ENCODE measurements around the gene FRMD5. TPM values are rescaled to one million over a fixed set of nuclear protein-coding genes. Genes with fewer than 3 reads are reported as not detected.

FRMD5 gene
- total and polyA plus RNA-seq, 7 donors = 0.41 to 1.8 (median 0.92) TPM

GRCh38 chr15:44160796-44161195 lies 34.3 kb downstream of the FRMD5 start:
- no peak overlapping the region for H3K27ac ChIP-seq
- intact Hi-C loops (cut with DNase I) = no loop called here
- no peaks in the 10 kb centered on the region for H3K9me3 ChIP-seq
- no peaks in the 10 kb centered on the region for H3K27me3 ChIP-seq
- TF ChIP-seq EP300 (IDR thresholded peaks at IDR 0.05) = no peak
- no peak for TF ChIP-seq POLR2A (IDR thresholded peaks at IDR 0.05)
- TF ChIP-seq, protein P1, sequence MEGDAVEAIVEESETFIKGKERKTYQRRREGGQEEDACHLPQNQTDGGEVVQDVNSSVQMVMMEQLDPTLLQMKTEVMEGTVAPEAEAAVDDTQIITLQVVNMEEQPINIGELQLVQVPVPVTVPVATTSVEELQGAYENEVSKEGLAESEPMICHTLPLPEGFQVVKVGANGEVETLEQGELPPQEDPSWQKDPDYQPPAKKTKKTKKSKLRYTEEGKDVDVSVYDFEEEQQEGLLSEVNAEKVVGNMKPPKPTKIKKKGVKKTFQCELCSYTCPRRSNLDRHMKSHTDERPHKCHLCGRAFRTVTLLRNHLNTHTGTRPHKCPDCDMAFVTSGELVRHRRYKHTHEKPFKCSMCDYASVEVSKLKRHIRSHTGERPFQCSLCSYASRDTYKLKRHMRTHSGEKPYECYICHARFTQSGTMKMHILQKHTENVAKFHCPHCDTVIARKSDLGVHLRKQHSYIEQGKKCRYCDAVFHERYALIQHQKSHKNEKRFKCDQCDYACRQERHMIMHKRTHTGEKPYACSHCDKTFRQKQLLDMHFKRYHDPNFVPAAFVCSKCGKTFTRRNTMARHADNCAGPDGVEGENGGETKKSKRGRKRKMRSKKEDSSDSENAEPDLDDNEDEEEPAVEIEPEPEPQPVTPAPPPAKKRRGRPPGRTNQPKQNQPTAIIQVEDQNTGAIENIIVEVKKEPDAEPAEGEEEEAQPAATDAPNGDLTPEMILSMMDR (IDR thresholded peaks at IDR 0.05) = no peak
- no peak for TF ChIP-seq POLR2AphosphoS5 (IDR thresholded peaks at IDR 0.05)
- 78 to 83% methylated on average over 1 of the region's 1 CpG for WGBS, 2 donors
- no peaks in the 10 kb centered on the region for H3K36me3 ChIP-seq
- H3K4me1 ChIP-seq = no peaks in the 10 kb centered on the region
- no peak overlapping the region for H3K4me3 ChIP-seq
- no peak for DNase-seq

- DNase-seq = no peak
- no peaks in the 10 kb centered on the region for H3K27me3 ChIP-seq
- no peak overlapping the region for H3K27ac ChIP-seq
- no peaks in the 10 kb centered on the region for H3K4me1 ChIP-seq
- no peak overlapping the region for H3K4me3 ChIP-seq
- no peaks in the 10 kb centered on the region for H3K36me3 ChIP-seq
- no peaks in the 10 kb centered on the region for H3K9me3 ChIP-seq
- no peak for TF ChIP-seq POLR2A (IDR thresholded peaks at IDR 0.05)
- no peak for TF ChIP-seq EP300 (IDR thresholded peaks at IDR 0.05)
- TF ChIP-seq, protein P1 (IDR thresholded peaks at IDR 0.05) = no peak
- TF ChIP-seq POLR2AphosphoS5 (IDR thresholded peaks at IDR 0.05) = no peak
- intact Hi-C loops (cut with DNase I) = no loop called here
Observed at GRCh38 chr15:44159492-44159891, 35.6 kb downstream of the FRMD5 start.

GRCh38 chr15:44158111-44158510 lies 37.0 kb downstream of the FRMD5 start:
- no peak for TF ChIP-seq POLR2A (IDR thresholded peaks at IDR 0.05)
- no peak for TF ChIP-seq EP300 (IDR thresholded peaks at IDR 0.05)
- TF ChIP-seq, protein P1 (IDR thresholded peaks at IDR 0.05) = no peak
- no peak for TF ChIP-seq POLR2AphosphoS5 (IDR thresholded peaks at IDR 0.05)
- Histone ChIP-seq H3K27ac (no peak overlapping the region), H3K4me3 (no peak overlapping the region), H3K36me3 (no peaks in the 10 kb centered on the region), H3K4me1 (no peaks in the 10 kb centered on the region), H3K9me3 (no peaks in the 10 kb centered on the region), H3K27me3 (no peaks in the 10 kb centered on the region)
- intact Hi-C loops (cut with DNase I) = no loop called here
- no peak for DNase-seq

DNA sequence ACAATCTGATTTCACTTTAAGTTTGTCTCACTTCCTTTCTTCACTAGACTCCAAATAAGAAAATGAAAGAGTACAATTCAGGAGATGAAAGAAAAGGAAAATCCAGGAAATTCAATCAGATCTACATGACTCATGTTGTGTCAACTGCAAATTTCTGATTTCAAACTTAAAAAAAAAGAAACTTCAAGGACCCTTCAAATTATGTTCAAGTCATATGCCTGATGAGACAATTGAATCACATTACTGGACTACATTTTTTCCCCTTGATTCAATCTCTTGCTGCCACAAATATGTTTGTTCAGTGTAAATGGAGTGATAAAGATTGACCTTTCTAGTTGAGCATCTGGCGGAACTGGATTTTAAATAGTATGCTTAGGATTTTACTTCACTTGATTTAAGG lies 37.4 kb downstream of the FRMD5 start:
- H3K36me3 ChIP-seq = no peaks in the 10 kb centered on the region
- no peak overlapping the region for H3K4me3 ChIP-seq
- DNase-seq = no peak
- no peaks in the 10 kb centered on the region for H3K4me1 ChIP-seq
- H3K9me3 ChIP-seq = no peaks in the 10 kb centered on the region
- no peaks in the 10 kb centered on the region for H3K27me3 ChIP-seq
- 28 to 64% methylated on average over 1 of the region's 1 CpG for WGBS, 2 donors
- TF ChIP-seq POLR2A (IDR thresholded peaks at IDR 0.05) (no peak), EP300 (IDR thresholded peaks at IDR 0.05) (no peak), POLR2AphosphoS5 (IDR thresholded peaks at IDR 0.05) (no peak)
- TF ChIP-seq, protein P1 (IDR thresholded peaks at IDR 0.05) = no peak
- no peak overlapping the region for H3K27ac ChIP-seq
- intact Hi-C loops (cut with DNase I) = no loop called here

GRCh38 chr15:44153352-44153751 lies 41.7 kb downstream of the FRMD5 start:
- TF ChIP-seq EP300 (IDR thresholded peaks at IDR 0.05) (no peak), POLR2A (IDR thresholded peaks at IDR 0.05) (no peak), POLR2AphosphoS5 (IDR thresholded peaks at IDR 0.05) (no peak)
- TF ChIP-seq, protein P1 (IDR thresholded peaks at IDR 0.05) = no peak
- 88 to 90% methylated on average over 4 of the region's 4 CpGs for WGBS, 2 donors
- no peak overlapping the region for H3K4me3 ChIP-seq
- no peaks in the 10 kb centered on the region for H3K36me3 ChIP-seq
- H3K4me1 ChIP-seq = no peaks in the 10 kb centered on the region
- H3K27ac ChIP-seq = no peak overlapping the region
- no peaks in the 10 kb centered on the region for H3K27me3 ChIP-seq
- no peak for DNase-seq
- intact Hi-C loops (cut with DNase I) = no loop called here
- H3K9me3 ChIP-seq = no peaks in the 10 kb centered on the region

All from sigmoid colon (tissue), 7 donors.